OCI-M2 (cell line): ENCODE data around the gene SLC12A7.

ENCODE experiments used
- DNase-seq: peaks from one replicate; lab custom pipeline; 2025; ENCODE audit not compliant: unreplicated experiment; lab: John Stamatoyannopoulos, UW

The SLC12A7 gene

DNA sequence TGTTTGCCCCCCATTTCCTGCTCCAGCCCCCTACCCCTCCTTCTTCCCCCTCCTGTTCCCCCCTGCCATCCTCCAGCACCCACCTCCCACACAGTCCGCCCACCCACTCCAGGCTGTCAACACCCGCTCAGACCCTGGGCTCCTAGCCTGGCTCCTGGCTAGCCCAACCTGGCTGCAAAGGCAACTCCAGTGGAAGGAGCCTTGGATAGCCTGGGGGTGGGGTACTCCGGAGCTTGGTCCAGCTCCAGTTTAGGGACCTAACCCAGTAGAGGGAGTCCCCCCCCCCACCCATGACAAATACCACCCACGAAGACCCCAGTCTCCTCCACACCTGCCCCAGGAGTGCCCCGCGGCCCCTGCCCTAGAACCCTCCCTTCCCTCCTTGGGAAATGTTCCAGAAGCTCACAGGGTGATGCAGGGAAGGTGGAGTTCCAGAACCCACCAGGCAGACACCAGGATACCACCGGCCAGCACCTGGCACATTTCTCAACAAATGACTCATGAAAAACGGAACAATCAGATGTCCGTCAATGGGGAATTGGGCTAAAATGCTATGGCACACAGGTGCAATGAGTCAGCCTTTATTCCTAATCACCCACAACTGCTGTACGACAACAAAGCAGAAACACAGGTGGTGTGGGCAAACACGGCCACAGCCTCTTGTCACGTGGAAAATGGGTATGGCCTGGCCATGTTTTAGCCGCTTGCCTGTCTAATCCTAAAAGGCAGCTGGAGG lies 901 bp upstream of the SLC12A7 start:
- DNase-seq, result no peak

DNA sequence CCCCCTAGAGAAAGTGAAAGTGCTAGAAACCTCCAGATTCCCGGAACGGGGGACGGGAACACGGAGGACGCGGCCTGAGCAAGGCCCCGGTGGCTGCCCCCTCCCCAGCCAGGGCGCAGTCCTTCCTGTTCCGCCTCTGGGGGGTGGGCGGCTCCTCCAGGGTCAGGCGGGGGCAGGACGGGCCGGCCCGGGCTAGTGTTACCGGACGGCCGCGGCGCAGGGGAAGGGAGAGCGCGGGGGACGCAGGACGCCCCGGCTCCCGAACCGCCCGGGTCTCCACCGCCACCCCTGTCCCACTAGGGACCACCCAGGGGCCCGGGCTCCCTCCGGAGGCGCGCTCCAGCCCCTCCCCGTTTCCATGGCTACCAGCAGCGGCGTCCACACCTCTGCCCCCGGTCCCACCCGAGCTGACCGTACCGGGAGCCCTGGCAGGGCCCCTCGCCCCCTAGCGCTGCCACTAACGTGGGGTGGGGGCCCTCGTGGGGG lies 579 bp downstream of the SLC12A7 start:
- DNase-seq, result no peak

DNA sequence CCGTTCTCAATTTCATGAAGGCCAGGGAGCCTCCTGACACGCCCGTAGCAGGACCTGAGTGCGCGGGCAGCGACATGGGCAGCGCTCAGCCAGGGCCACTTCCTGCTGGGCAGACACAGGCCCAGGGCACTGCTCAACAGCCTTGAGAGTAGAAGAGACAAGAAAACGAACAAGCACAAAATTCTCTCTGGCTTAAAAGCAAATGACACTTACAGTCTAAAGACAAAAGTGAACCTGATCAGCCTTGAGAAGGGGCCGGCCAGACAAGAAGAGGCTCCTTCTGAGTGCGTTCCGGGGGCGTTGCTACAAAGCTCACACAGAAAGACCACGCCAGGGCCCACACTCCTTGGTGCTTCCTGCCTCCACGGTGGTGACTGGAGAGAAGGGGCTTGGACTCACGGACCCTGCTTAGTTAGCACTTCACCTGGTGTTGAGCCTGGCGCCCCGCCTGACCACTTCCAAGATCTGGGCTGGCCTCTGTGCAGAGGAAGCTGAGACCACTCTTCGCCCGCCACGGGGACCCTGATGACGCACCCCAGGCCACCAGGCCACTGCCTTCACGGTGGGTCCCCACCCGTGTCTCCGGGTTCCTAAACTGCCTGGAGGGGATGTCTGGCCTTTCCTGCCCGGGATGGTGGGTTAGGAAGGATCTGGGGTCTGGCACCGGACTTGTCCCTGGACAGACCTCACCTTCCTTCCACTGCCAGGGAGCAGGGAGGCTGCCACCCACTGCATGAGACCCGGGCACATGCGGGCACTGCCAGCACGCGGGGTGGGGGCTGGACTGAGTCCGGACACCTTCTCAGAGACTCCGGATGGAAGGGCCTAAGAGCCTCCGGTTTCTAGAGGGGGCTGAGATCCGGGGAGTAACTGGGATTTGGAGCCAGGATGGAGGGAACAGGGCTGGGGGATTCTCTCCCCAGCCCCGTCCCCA lies 1.3 kb downstream of the SLC12A7 start:
- DNase-seq, result no peak

DNA sequence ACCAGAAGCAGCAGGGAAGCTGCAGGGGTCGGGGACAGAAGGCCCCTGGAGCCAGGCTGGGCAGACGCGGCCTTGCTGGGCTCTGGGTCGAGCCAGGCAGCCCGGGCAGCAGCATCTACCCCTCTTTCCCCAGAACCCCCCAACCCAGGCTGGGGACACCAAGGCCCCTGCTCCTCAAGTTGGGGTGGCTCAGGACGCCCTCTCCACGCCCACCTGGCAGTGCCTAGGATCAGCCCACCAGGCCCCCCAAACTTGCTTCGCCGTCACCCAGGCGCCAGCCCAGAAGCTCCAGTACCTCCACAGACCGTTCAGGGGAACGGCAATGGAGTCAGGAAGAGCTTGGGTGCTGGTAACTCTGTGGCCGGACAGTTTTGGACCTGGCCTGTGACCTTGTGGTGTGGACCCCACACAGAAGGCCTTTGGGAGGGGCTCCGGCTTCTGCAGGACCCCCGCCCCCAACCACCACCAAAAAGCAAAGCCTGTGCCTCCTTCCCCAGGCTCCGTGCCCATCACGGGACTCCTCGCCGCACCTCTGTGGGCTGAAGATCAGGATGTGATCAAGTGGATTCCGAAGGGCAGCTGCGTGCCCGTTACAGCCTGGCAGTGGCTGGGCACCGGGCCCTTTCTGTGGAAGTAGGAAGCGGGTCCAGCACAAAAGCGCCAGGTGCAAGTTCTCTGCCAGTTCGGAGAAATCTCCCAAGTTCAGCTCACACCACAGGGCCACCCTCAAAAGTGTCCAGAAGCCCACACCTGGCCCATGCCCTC lies 2.1 kb downstream of the SLC12A7 start:
- no peak for DNase-seq

DNA sequence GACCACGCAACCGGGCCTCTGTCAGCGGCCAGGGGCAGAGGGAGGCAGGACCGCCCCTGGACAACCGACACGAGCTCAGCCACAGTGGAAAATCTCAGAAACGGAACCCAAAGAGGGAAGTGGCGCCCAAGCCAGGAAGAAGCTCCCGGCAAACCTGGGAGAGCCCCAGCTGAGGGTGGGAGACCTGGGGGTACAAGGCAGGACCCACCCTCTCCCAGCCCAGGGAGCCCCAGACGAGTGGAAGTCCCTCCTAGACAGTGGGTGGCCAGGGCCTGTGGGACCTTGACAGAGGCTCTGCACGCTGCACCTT lies 3.0 kb downstream of the SLC12A7 start:
- DNase-seq, result no peak

DNA sequence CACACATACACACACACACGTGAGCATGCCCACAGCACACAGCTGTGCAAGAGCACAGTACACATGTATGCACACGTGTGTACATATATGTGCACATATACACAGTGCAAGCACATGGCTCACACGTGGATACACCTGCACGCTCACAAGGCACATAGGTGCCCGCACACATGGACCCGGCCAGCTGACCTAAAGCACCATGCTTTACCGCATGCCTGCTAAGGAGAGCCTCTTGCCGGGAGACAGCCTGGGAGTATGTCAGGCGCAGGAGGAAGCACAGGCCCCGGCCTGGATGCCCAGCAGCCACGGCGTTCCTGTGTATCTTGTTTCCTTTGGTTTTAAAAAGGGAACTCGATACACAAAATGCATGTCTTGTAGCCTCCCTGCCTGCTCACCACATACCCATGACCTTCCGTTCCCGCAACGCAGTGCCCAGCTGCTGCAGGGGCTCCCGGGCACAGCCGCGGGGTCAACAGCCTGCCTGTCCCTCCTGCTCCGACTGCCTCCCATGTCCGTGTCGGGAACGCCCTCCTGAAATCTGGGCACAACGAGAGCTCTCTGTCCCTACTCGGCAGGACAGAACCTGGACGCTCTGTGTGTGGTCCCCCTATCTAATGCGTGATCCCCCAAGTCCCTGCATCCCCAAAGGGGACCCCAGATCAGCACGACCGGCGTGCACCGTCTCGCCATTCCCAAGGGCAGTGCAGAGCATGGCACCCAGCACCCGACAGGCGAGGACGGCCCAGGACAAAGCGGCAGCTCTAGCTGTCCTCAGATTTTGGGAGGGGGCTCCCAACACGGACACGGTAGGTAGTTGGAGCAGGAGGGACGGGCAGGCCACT lies 3.6 kb downstream of the SLC12A7 start:
- no peak for DNase-seq

DNA sequence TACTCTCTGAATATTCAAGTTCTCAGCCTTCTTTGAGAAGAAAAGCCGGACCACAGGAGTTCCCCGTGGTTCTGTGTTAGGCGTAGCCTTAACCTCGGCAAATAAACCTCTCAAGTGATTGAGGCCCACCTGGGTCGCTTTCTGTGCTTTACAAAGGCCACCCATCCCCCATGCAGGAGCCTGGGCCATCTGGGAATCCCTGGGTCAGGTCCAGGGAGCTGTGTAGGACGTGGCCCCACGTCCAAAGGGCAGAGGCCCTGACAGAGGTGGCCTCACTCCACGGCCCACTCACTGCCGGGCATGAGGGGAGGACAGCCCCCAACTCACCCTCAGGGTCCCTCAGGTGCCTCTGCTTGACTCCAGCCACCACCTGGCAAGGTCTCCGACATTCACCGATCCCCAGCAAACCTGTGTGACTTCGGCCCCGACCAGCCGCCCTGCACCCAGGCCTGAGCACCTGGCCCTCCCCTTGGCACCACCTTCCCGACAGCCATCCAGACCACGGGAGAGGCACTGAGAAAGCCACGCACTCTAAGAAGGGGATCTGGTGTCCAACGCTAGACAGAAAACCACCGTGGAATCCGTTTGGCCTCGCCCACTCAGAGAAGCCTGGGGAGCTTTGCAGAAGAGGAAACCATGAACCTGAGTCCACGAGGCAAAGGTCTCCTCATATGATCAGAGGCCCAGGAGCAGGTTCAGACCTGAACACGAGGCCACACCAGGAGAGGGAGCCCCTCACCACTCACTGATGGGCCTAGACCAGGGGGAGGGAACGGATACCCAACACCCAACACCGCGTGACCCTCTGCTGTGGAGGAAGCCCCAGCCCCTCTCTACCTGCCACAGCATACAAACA lies 4.5 kb downstream of the SLC12A7 start:
- no peak for DNase-seq

DNA sequence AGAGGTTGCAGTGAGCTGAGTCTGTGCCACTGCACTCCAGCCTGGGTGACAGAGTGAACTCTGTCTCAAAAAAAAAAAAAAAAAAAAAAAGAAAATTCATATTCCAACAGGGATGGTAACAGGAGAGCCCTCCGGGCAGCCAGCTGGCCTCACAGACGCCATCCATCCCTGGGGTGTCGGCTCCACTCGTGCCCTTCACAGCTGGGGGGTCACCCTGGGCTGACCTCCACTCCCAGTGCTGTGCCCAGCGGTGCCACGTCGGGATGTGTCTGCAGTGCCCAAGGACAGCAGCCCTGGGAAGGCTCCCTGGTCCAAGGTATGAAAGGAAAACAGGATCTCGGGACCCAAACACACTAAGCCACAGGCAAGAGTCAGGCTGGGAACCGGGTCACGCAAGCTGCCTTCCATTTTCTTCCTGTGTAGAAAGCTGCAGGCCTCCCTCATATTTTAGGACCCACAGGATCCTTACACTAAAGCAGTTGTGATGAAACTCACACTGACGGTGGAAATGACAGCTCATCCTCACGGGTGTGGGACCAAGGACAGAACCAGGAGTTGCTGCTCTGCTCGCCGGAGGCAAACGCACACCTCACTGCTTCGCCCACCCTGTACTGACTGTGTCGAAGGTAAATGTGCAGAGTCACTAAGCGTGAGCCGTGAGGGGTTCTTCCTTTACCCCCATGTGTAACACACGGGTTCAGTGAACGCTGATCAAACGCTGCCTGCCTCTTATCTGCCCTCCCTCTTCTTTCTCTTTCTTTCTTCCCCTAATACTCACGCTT lies 5.3 kb downstream of the SLC12A7 start:
- DNase-seq, result no peak

DNA sequence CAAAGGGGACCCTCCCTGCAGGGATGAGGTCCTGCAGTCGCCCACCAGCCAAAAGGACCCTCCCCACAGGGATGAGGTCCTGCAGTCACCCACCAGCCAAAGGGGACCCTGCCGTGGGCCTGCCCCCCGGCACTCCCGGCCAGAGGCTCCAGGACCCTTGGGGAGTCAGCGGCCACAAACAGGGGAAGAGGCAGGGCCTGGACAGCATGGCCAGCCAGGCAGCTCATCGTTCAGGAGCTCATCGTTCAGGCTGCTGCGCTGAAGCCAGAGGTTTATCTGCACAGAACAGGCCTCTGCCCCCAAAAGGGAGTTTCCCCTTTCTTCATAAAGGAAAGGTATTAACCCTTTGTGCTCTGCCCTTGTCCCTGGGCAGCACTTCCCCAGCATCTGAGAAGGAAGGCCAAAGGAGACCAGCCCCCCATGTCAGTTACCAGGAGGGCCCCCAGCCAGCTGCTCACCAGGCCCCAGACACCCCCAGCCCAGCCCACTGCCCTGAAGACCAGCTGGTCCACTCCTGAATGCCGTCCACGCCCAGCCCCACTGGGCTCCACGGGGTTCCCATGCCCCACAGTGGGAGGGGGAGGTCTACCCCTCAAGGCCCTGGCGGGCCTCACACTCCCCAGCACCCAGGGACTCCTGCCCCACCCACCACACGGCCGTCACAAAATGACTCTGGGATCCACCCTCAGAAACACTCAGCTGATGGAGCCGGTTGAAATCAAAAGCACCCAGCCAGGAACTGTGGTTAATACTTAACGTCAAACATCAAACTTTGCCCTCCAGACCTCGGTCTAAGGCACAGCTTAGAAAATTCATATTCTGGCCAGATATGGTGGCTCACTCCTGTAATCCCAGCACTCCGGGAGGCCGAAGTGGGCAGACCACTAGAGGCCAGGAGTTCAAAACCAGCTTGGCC lies 6.3 kb downstream of the SLC12A7 start:
- peak; percentile 80 for DNase-seq

DNA sequence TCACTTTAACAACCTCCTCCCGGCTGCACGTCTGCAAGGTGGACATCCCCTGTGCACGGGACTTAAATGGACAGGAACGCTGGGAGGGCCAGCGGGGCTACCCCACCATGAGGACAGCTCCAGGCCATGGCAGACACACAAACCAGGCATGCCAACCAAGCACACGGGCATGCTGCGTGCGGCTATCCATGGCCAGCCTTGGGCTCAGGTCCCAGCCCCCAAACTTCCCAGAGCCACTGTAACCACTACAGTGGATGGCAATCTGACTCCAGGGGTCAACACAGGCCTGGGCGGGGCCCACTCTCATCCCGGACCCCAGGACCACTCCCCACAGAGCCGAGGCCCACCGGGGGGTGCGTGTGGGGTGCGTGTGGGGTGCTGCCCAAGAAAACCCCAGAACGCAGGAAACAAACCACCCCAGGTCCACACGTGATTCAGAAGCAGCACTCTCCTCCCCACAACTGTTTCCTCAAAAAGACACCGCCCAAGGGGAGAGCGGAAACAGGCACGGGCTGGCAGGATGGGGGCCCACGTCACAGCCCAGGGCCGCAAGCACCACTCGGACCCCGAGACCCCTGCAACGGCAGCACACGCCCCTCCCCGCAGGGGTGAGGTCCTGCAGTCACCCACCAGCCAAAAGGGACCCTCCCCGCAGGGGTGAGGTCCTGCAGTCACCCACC lies 7.4 kb downstream of the SLC12A7 start:
- no peak for DNase-seq

DNA sequence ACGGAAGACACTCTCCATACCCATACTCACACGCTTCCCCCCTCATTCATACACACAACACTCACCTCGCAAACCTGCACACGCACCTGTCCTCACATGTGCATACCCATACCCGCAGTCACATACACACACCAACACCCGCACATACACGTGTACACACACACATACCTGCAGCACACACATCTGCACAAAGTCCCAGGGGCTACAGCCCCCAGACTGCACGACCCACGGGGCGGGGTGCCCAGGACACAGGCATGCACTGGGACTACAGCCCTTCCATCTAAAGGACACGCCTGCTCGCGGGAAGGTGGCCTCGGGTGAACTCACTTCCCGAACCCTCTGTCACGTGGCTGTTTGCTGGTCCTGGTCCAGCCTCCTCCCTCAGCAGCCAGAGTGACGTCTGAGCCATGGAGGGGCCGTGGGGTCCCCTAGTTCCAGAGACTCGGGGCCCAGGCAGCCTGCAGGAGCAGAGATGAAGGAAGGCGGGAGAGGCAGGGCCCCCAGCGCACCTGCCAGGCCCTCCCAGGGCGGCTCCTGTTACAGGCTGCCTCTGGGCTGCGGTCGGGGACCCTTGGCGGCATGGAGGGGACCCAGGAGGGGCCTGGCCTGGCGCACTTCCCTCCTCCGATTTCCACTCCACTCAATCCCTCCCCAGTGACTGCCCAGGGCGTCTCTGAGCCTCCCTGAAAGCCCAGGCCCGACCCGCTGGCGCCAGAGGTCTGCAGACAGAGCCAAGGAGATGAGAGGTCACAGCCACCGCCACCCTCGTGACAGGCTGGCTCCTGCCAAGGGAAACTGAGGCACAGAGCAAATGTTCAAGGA lies 8.1 kb downstream of the SLC12A7 start:
- DNase-seq, result no peak

DNA sequence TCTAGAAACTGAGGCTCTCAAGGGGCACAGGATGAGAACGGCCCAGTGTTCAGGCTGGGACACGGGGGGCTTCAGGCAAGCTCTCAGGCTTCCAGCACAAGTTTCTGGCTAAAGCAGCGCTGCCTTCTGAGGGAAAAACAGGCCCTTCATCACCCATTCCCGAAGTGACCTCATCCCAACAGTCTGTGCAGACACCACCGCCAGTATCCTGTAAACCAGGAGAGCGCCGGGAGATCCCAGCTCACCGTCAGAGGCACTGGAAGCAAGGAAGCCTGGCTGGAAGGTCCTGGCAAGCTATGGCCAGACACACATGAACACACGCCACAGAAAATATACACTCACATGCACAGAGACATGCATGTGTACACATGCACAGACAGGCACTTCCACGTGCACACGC lies 8.8 kb downstream of the SLC12A7 start:
- no peak for DNase-seq

DNA sequence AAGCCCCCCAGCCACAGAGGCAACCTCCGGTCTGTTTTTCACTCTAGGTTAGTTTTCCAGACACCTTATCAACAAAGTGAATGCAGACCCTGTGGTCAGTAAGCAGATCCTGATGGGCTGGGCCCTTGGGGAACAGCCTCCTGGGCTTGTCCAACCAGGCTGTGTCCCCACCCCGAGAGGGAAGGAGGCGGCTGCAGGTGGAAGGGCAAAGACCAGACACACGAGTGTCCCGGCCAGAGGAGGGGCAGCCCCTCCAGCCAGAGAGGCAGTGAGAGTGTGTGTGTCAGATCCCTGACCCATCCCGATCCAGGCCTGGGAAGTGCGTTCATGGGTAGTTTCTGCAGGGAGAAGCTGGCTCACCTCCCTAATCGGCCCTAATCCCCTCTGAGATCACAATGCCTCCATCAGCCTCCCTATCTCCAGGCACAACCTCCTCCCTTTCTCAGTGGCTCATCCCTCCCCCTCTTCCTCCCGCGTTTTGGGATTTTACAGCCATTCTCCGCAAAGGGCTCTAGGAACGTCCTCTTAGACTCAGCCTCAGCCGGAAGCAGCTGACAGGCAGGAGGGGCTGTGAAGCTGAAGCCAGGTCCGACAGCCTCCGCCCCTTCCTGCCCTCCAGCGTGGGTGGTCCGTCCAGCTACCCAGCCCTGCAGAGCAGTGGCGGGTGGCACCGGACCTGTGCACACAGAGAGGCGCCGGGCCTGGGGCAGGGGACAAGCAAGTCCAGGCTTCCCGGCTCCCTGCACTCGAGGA lies 9.7 kb downstream of the SLC12A7 start:
- DNase-seq, result peak; percentile 56

DNA sequence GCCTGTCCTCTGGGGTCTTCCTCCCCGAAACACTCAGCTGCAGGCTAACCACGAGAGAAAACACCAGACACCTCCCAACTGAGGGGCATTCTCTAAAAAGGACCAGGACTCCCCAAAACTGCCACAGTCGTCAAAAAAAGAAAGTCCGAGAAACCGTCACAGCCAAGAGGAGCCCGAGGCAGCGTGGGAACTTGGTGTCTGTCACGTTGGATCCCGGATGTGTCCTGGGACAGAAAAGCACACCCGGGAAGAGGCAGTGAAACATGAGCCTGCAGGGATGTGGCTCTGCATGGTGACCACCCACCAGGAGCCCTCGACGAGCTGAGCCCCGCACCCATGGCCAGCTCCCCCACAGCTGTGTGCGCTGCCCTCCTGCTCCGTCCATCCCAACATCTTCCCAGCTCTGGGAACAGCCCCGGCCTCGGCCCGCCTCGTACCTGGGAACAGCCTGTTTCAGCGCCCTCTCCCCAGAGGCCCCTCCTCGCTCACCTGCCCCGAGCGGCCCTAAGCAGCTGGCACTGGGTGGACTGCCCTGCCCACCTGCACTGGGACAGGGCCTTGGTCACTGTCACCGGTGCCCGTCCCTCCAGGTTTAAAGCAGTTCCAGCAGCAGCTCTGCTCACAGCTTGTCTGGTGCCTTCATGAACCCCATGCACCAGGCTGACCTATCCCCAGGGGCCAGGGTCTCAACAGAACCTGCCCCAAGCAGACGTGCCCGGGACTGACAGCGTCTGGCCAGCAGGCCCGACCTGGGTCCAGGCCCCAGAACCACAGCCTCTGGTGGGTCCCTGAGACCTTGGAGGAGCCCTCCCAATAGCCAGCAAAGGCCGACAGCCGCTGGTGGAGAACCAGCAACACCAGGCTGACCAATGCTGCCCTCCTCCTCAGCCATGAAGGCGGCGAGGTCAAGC lies 10.9 kb downstream of the SLC12A7 start:
- no peak for DNase-seq
